ENCODE results near the gene SIPA1L3.

The SIPA1L3 gene

DNA sequence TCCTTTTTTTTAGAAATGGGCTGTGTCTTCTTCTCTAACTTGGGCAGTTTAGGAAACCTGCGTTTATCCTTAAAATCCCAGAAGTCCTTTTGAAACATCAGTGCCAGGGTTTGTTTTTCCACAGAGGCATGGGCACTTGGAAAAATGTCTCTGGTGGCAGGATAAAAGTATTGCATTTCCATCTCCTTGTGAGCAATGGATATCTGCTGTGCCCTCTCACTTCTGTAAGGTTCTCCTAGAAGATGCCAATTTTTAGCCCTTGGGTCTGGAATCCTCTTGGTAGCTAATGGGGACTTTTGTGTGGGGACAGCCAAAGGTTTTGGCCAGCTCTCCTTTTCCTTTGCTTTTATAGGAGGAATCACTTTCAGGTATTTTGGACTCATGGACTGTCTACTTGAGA is 21.6 kb upstream of the SIPA1L3 start:
- TF ChIP-seq, protein P1, sequence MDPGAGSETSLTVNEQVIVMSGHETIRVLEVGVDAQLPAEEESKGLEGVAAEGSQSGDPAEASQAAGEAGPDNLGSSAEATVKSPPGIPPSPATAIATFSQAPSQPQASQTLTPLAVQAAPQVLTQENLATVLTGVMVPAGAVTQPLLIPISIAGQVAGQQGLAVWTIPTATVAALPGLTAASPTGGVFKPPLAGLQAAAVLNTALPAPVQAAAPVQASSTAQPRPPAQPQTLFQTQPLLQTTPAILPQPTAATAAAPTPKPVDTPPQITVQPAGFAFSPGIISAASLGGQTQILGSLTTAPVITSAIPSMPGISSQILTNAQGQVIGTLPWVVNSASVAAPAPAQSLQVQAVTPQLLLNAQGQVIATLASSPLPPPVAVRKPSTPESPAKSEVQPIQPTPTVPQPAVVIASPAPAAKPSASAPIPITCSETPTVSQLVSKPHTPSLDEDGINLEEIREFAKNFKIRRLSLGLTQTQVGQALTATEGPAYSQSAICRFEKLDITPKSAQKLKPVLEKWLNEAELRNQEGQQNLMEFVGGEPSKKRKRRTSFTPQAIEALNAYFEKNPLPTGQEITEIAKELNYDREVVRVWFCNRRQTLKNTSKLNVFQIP (CRISPR knock-in tag; IDR thresholded peaks at IDR 0.05; ENCODE audit: borderline replicate concordance, low read depth) = no peak
- TF ChIP-seq SNAI2 (CRISPR knock-in tag; IDR thresholded peaks at IDR 0.05) = no peak
- TF ChIP-seq ISL1 (CRISPR knock-in tag; IDR thresholded peaks at IDR 0.05) = no peak
- TF ChIP-seq ZNF70 (CRISPR knock-in tag; IDR thresholded peaks at IDR 0.05) = no peak
- no peak for TF ChIP-seq OSR1 (CRISPR knock-in tag; IDR thresholded peaks at IDR 0.05)
- no peak for TF ChIP-seq ZFP3 (CRISPR knock-in tag; IDR thresholded peaks at IDR 0.05)
- TF ChIP-seq ARNTL (CRISPR knock-in tag; IDR thresholded peaks at IDR 0.05; ENCODE audit: borderline replicate concordance, low read depth) = no peak
- TF ChIP-seq BACH2 (CRISPR knock-in tag; IDR thresholded peaks at IDR 0.05; ENCODE audit: borderline replicate concordance) = no peak
- TF ChIP-seq, protein P2, sequence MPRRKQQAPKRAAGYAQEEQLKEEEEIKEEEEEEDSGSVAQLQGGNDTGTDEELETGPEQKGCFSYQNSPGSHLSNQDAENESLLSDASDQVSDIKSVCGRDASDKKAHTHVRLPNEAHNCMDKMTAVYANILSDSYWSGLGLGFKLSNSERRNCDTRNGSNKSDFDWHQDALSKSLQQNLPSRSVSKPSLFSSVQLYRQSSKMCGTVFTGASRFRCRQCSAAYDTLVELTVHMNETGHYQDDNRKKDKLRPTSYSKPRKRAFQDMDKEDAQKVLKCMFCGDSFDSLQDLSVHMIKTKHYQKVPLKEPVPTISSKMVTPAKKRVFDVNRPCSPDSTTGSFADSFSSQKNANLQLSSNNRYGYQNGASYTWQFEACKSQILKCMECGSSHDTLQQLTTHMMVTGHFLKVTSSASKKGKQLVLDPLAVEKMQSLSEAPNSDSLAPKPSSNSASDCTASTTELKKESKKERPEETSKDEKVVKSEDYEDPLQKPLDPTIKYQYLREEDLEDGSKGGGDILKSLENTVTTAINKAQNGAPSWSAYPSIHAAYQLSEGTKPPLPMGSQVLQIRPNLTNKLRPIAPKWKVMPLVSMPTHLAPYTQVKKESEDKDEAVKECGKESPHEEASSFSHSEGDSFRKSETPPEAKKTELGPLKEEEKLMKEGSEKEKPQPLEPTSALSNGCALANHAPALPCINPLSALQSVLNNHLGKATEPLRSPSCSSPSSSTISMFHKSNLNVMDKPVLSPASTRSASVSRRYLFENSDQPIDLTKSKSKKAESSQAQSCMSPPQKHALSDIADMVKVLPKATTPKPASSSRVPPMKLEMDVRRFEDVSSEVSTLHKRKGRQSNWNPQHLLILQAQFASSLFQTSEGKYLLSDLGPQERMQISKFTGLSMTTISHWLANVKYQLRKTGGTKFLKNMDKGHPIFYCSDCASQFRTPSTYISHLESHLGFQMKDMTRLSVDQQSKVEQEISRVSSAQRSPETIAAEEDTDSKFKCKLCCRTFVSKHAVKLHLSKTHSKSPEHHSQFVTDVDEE (CRISPR knock-in tag; IDR thresholded peaks at IDR 0.05) = no peak
- TF ChIP-seq TCF4 (CRISPR knock-in tag; IDR thresholded peaks at IDR 0.05; ENCODE audit: borderline replicate concordance) = no peak
- no peak for TF ChIP-seq ZNF565 (CRISPR knock-in tag; conservative IDR thresholded peaks at IDR 0.05; ENCODE audit: low read depth)
- TF ChIP-seq RARB (CRISPR knock-in tag; IDR thresholded peaks at IDR 0.05) = no peak
- TF ChIP-seq, protein P3, sequence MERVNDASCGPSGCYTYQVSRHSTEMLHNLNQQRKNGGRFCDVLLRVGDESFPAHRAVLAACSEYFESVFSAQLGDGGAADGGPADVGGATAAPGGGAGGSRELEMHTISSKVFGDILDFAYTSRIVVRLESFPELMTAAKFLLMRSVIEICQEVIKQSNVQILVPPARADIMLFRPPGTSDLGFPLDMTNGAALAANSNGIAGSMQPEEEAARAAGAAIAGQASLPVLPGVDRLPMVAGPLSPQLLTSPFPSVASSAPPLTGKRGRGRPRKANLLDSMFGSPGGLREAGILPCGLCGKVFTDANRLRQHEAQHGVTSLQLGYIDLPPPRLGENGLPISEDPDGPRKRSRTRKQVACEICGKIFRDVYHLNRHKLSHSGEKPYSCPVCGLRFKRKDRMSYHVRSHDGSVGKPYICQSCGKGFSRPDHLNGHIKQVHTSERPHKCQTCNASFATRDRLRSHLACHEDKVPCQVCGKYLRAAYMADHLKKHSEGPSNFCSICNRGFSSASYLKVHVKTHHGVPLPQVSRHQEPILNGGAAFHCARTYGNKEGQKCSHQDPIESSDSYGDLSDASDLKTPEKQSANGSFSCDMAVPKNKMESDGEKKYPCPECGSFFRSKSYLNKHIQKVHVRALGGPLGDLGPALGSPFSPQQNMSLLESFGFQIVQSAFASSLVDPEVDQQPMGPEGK (CRISPR knock-in tag; IDR thresholded peaks at IDR 0.05; ENCODE audit: borderline replicate concordance) = no peak
- no peak for TF ChIP-seq ZFP30 (CRISPR knock-in tag; IDR thresholded peaks at IDR 0.05)
- no peak for ATAC-seq

DNA sequence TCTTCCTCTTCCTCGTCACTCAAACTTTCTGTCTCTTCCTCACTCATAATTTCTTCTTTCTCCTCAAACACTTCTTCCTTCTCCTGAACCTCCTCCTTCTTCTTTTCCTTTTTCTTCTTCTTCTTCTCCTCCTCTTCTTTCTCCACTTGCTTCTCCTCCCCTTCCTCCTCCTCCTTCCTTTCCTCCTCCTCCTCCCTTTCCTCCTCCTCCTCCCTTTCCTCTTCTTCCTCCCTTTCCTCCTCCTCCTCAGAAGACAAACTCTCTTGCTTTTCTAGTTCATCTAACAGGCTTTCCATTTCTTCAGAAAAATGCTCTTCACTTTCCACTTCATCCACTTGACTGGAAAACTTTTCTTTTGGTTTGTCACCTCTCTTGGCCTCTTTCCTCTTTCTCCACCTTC is 20.4 kb upstream of the SIPA1L3 start:
- no peak for TF ChIP-seq TOX (CRISPR knock-in tag; IDR thresholded peaks at IDR 0.05; ENCODE audit: borderline replicate concordance)
- no peak for TF ChIP-seq ZFP3 (CRISPR knock-in tag; IDR thresholded peaks at IDR 0.05)
- TF ChIP-seq ESRRG (CRISPR knock-in tag; IDR thresholded peaks at IDR 0.05) = no peak
- no peak for TF ChIP-seq CSDC2 (CRISPR knock-in tag; IDR thresholded peaks at IDR 0.05)
- TF ChIP-seq, protein P4, sequence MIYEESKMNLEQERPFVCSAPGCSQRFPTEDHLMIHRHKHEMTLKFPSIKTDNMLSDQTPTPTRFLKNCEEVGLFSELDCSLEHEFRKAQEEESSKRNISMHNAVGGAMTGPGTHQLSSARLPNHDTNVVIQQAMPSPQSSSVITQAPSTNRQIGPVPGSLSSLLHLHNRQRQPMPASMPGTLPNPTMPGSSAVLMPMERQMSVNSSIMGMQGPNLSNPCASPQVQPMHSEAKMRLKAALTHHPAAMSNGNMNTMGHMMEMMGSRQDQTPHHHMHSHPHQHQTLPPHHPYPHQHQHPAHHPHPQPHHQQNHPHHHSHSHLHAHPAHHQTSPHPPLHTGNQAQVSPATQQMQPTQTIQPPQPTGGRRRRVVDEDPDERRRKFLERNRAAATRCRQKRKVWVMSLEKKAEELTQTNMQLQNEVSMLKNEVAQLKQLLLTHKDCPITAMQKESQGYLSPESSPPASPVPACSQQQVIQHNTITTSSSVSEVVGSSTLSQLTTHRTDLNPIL (CRISPR knock-in tag; IDR thresholded peaks at IDR 0.05; ENCODE audit: low read depth) = no peak
- no peak for TF ChIP-seq SNAI2 (CRISPR knock-in tag; IDR thresholded peaks at IDR 0.05)
- no peak for TF ChIP-seq TCF4 (CRISPR knock-in tag; IDR thresholded peaks at IDR 0.05; ENCODE audit: borderline replicate concordance)
- no peak for TF ChIP-seq ZFP30 (CRISPR knock-in tag; IDR thresholded peaks at IDR 0.05)
- TF ChIP-seq ISL1 (CRISPR knock-in tag; IDR thresholded peaks at IDR 0.05) = no peak
- no peak for ATAC-seq

DNA sequence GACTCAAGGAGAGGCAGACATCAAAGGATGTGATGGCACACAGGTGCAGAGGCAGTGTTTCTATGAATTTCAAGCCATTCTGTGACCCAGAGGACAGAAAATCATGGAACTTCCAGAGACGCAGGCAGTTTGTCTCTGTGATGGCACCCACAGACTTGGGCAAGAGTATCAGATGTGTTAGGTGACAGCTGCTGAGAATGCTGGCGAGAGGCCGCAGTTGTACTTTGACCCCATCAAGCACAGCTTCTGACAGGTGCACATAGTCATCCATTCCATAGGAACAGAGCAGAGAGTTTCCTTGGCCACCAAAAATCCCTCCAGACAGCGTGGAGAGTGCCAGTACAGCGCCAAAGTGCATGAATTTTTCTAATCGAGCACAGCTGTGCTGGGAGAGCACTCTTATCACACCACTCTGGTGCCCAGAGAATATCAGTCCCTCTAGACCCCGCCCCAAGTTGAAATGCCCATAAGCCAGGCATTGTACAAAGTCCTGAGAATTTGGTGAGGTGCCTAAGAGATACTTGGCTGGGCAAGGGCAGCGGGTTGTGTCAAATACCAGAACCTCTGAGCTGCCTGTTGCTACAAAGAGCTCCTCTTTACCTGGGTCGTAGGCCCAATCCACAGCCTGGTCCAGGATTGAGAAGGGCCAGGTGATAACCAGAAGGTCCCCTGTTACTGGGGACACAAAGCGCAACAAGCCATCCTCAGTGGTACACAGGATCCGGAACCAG is 13.0 kb upstream of the SIPA1L3 start:
- TF ChIP-seq ZFP3 (CRISPR knock-in tag; IDR thresholded peaks at IDR 0.05) = no peak
- TF ChIP-seq GLIS3 (CRISPR knock-in tag; IDR thresholded peaks at IDR 0.05) = no peak
- TF ChIP-seq PPARA (CRISPR knock-in tag; IDR thresholded peaks at IDR 0.05; ENCODE audit: borderline replicate concordance) = no peak
- TF ChIP-seq ZNF8 (CRISPR knock-in tag; IDR thresholded peaks at IDR 0.05) = no peak
- no peak for TF ChIP-seq CSDC2 (CRISPR knock-in tag; IDR thresholded peaks at IDR 0.05)

DNA sequence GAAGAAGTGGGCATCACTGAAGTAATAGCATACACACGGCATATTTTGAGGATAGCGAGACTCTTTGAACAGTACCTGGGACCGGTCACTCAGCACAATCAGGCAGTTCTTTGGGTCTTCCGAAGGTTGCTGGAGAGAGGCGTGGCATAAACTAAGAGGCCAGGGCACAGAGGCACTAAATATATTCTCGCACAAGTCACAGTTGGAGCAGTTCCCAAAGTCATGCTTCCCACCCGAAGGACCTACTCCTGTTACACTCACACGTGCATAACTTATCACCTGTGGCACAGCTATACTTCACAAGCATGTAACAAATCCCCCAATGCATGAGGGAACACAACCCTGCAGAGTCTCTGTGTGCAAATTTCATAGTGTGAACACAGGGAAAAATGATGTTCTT is 10.8 kb upstream of the SIPA1L3 start:
- TF ChIP-seq TOX (CRISPR knock-in tag; IDR thresholded peaks at IDR 0.05; ENCODE audit: borderline replicate concordance) = no peak
- TF ChIP-seq, protein P1 (CRISPR knock-in tag; IDR thresholded peaks at IDR 0.05; ENCODE audit: borderline replicate concordance, low read depth) = no peak
- no peak for TF ChIP-seq ZNF70 (CRISPR knock-in tag; IDR thresholded peaks at IDR 0.05)
- TF ChIP-seq ARNTL (CRISPR knock-in tag; IDR thresholded peaks at IDR 0.05; ENCODE audit: borderline replicate concordance, low read depth) = no peak
- no peak for TF ChIP-seq BACH2 (CRISPR knock-in tag; IDR thresholded peaks at IDR 0.05; ENCODE audit: borderline replicate concordance)
- no peak for TF ChIP-seq ZC3H10 (CRISPR knock-in tag; IDR thresholded peaks at IDR 0.05)
- TF ChIP-seq ZFP3 (CRISPR knock-in tag; IDR thresholded peaks at IDR 0.05) = no peak
- ATAC-seq = no peak

More for the DNA sequence above, 13.0 kb upstream of the SIPA1L3 start:
- ATAC-seq = no peak
